Measurements from ENCODE around the gene COG7. TPM values are rescaled to one million over a fixed set of nuclear protein-coding genes. Genes with fewer than 3 reads are reported as not detected.
"Not testable (repeated sequence)": the region's sequence is repeated elsewhere in the genome, so short reads cannot be mapped to it uniquely, and the experiment has no call there.

The COG7 gene
- total RNA-seq, 4 donors from 2014 or later: 21.6 to 35.7 (median 24.8) TPM

DNA sequence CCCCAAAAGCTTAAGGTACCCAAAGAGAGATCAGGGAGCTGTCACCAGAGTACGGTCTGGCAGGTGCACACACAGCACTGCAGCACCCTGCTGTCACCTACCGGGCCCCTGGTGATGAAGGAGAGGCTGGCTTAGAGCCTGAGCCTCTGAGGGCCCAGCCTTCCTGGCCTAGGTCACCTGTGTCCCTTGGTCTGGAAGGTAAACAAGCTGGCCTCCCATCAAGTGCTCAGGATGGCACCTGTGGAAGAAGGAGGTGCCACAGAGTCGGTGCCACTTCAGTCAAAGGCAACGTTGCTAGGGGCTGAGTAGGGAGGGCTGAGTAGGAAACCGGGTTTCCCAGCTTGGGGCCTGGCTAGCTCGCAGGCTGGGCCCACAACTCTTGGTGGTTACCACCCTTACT lies 70.7 kb downstream of the COG7 start:
- no peak overlapping the region for H3K27ac ChIP-seq
- H3K27me3 ChIP-seq: no peaks in the 10 kb centered on the region
- TF ChIP-seq EP300 (IDR thresholded peaks at IDR 0.05) (no peak), POLR2A (IDR thresholded peaks at IDR 0.05) (no peak)
- TF ChIP-seq, protein P1, sequence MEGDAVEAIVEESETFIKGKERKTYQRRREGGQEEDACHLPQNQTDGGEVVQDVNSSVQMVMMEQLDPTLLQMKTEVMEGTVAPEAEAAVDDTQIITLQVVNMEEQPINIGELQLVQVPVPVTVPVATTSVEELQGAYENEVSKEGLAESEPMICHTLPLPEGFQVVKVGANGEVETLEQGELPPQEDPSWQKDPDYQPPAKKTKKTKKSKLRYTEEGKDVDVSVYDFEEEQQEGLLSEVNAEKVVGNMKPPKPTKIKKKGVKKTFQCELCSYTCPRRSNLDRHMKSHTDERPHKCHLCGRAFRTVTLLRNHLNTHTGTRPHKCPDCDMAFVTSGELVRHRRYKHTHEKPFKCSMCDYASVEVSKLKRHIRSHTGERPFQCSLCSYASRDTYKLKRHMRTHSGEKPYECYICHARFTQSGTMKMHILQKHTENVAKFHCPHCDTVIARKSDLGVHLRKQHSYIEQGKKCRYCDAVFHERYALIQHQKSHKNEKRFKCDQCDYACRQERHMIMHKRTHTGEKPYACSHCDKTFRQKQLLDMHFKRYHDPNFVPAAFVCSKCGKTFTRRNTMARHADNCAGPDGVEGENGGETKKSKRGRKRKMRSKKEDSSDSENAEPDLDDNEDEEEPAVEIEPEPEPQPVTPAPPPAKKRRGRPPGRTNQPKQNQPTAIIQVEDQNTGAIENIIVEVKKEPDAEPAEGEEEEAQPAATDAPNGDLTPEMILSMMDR (IDR thresholded peaks at IDR 0.05): no peak
- no peaks in the 10 kb centered on the region for H3K9me3 ChIP-seq
- H3K36me3 ChIP-seq: peaks cover 0 to 21% (median 0%) of the 10 kb centered on the region in 3 donors
- no peaks in the 10 kb centered on the region for H3K4me1 ChIP-seq
- no peak overlapping the region for H3K4me3 ChIP-seq
- WGBS, 2 donors: 80 to 85% methylated on average over 6 of the region's 6 CpGs
- no peak for DNase-seq (ENCODE audit: low spot score in 2 of 2)

DNA sequence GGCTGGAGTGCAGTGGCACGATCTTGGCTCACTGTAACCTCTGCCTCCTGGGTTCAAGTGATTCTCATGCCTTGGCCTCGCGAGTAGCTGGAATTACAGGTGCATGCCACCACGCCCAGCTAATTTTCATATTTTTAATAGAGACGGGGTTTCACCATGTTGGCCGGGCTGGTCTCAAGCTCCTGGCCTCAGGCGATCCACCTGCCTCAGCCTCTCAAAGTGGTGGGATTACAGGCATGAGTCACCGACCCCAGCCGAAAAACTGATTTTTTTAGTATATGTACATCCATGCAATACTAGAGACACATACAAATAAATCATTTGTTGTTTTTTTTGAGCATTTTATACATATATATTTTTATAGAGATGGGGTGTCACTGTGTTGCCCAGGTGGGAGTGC lies 71.3 kb downstream of the COG7 start:
- H3K9me3 ChIP-seq; DNase-seq (ENCODE audit: low spot score in 2 of 2); H3K4me3 ChIP-seq; H3K27ac ChIP-seq; H3K27me3 ChIP-seq; H3K4me1 ChIP-seq: not testable (repeated sequence)
- 91 to 94% methylated on average over 9 of the region's 9 CpGs for WGBS, 2 donors
- peaks cover 0 to 21% (median 0%) of the 10 kb centered on the region in 3 donors for H3K36me3 ChIP-seq

DNA sequence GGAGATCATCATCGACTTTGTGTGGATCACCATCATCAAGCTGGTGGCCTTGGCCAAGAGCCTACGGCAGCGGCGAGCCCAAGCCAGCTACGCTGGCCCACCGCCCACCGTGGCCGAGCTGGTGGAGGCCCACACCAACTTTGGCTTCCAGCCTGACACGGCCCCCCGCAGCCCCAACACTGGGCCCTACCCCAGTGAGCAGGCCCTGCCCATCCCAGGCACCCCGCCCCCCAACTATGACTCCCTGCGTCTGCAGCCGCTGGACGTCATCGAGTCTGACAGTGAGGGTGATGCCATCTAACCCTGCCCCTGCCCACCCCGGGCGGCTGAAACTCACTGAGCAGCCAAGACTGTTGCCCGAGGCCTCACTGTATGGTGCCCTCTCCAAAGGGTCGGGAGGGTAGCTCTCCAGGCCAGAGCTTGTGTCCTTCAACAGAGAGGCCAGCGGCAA lies 72.5 kb downstream of the COG7 start:
- WGBS, 2 donors: 94 to 96% methylated on average over 13 to 14 of the region's 20 CpGs

DNA sequence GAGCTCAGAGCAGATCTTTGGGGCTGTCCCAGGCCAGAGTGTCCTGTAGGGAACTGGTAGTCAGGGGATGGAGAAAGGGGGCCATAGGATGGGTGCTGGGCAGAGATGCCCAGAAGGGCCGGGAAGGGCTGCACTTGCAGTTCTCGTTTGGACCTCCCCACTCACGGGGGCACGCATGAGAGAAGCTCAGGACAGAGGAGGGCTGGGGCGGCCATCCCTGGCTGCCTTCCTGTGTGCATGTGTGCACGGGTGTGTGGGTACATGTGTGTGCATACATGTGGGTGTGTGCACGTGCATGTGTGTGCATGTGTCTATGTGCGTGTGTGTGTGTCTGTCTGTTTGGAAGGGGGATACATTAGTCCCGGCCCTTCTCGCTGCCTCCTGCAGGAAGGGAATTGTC lies 73.3 kb downstream of the COG7 start:
- Histone ChIP-seq H3K36me3 (peaks cover 0 to under 1% (median 0%) of the 10 kb centered on the region in 3 donors), H3K27me3 (no peaks in the 10 kb centered on the region), H3K4me1 (no peaks in the 10 kb centered on the region), H3K9me3 (no peaks in the 10 kb centered on the region), H3K4me3 (no peak overlapping the region), H3K27ac (no peak overlapping the region)
- no peak for TF ChIP-seq POLR2A (IDR thresholded peaks at IDR 0.05)
- TF ChIP-seq, protein P1 (IDR thresholded peaks at IDR 0.05): no peak
- TF ChIP-seq EP300 (IDR thresholded peaks at IDR 0.05): no peak
- DNase-seq (ENCODE audit: low spot score in 2 of 2): no peak
- WGBS, 2 donors: 68 to 83% methylated on average over 7 to 10 of the region's 10 CpGs

More for the DNA sequence above, 72.5 kb downstream of the COG7 start:
- TF ChIP-seq, protein P1 (IDR thresholded peaks at IDR 0.05): no peak
- TF ChIP-seq POLR2A (IDR thresholded peaks at IDR 0.05): no peak
- TF ChIP-seq EP300 (IDR thresholded peaks at IDR 0.05): no peak
- no peak for DNase-seq (ENCODE audit: low spot score in 2 of 2)
- no peaks in the 10 kb centered on the region for H3K27me3 ChIP-seq
- no peak overlapping the region for H3K27ac ChIP-seq
- no peaks in the 10 kb centered on the region for H3K4me1 ChIP-seq
- H3K4me3 ChIP-seq: no peak overlapping the region
- peaks cover 0 to 9% (median 0%) of the 10 kb centered on the region in 3 donors for H3K36me3 ChIP-seq
- no peaks in the 10 kb centered on the region for H3K9me3 ChIP-seq

DNA sequence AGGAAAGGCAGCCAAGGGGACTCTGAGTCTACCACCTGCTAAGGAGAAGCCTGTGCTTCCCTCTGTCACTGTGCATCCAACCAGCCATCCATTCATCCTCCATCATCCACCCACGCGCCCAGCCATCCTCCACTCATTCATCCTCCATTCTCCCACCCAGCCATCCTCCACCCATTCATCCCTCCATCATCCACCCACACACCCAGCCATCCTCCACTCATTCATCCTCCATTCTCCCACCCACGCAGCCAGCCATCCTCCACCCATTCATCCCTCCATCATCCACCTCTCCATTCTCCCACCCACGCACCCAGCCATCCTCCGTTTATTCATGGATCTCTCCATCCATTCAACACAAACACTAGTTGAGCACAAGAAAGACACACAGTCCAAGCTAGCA lies 74.1 kb downstream of the COG7 start:
- Histone ChIP-seq H3K4me3 (no peak overlapping the region), H3K9me3 (no peaks in the 10 kb centered on the region), H3K4me1 (no peaks in the 10 kb centered on the region), H3K36me3 (no peaks in the 10 kb centered on the region), H3K27me3 (no peaks in the 10 kb centered on the region), H3K27ac (no peak overlapping the region)
- TF ChIP-seq EP300 (IDR thresholded peaks at IDR 0.05) (no peak), POLR2A (IDR thresholded peaks at IDR 0.05) (no peak)
- TF ChIP-seq, protein P1 (IDR thresholded peaks at IDR 0.05): no peak
- no peak for DNase-seq (ENCODE audit: low spot score in 2 of 2)
- 78 to 85% methylated on average over 5 of the region's 5 CpGs for WGBS, 2 donors

DNA sequence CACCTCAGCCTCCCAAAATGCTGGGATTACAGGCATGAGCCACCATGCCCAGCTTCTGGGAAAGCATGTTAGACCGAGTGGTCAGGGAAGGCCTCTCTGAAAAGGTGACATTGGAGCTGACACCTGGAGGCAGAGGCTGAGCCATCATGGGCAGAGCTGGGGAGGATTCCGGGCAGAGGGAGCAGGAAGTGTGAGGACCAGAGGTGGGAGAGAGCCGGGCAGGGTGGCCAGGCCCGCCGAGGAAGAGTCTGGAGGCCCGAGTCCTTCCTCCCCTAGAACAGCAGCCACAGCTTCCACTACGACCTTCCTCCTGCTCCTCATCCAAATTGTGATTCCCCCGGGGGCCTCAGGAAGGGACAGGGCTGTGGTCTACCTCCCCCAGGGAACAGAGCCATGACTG lies 74.7 kb downstream of the COG7 start:
- H3K27ac ChIP-seq: no peak overlapping the region
- no peaks in the 10 kb centered on the region for H3K9me3 ChIP-seq
- no peaks in the 10 kb centered on the region for H3K36me3 ChIP-seq
- no peak for DNase-seq (ENCODE audit: low spot score in 2 of 2)
- no peak overlapping the region for H3K4me3 ChIP-seq
- WGBS, 2 donors: 67 to 78% methylated on average over 8 of the region's 8 CpGs
- TF ChIP-seq POLR2A (IDR thresholded peaks at IDR 0.05) (no peak), EP300 (IDR thresholded peaks at IDR 0.05) (no peak)
- TF ChIP-seq, protein P1 (IDR thresholded peaks at IDR 0.05): no peak
- no peaks in the 10 kb centered on the region for H3K27me3 ChIP-seq
- H3K4me1 ChIP-seq: no peaks in the 10 kb centered on the region
